Skeletal muscle tissue (tissue), 4 donors: Measurements from ENCODE around the gene SECTM1. TPM values are rescaled to one million over a fixed set of nuclear protein-coding genes. Genes with fewer than 3 reads are reported as not detected.
"Not testable (repeated sequence)": the region's sequence is repeated elsewhere in the genome, so short reads cannot be mapped to it uniquely, and the experiment has no call there.

Experiments
- H3K27ac ChIP-seq: one replicate; pipeline ENCODE4 v1.7.0; 2013; ENCODE audit warnings: mild to moderate bottlenecking, low read depth, low read length, inconsistent platforms
- H3K27me3 ChIP-seq, 3 donors: one replicate each; pipeline ENCODE4 v1.7.0; 2013; ENCODE audit warnings: low read length in 3 of 3; ENCODE audit not compliant: control insufficient read depth in 3 of 3, insufficient read depth in 3 of 3
- H3K36me3 ChIP-seq, 3 donors: one replicate each; pipeline ENCODE4 v1.7.0; 2013; ENCODE audit warnings: low read length in 3 of 3; ENCODE audit not compliant: control insufficient read depth in 3 of 3, insufficient read depth in 3 of 3
- H3K4me1 ChIP-seq, 3 donors: one replicate each; pipeline ENCODE4 v1.7.0; 2013; ENCODE audit warnings: low read length in 3 of 3, mild to moderate bottlenecking in 3 of 3; ENCODE audit not compliant: control insufficient read depth in 3 of 3, insufficient read depth in 3 of 3
- H3K4me3 ChIP-seq, 3 donors: one replicate each; pipeline ENCODE4 v1.7.0; 2013; ENCODE audit warnings: low read length in 3 of 3
- H3K9ac ChIP-seq, 3 donors: one replicate each; pipeline ENCODE4 v1.7.0; 2013; ENCODE audit warnings: low read length in 3 of 3, mild to moderate bottlenecking in 3 of 3, moderate library complexity in 2 of 3, low read depth in 1 of 3
- H3K9me3 ChIP-seq, 3 donors: one replicate each; pipeline ENCODE4 v1.7.0; 2013; ENCODE audit warnings: low read length in 3 of 3; ENCODE audit not compliant: control insufficient read depth in 3 of 3
- total RNA-seq: library from RNA; depleted of rRNA; stranded (reverse); fragments of >200 nt; gene quantifications from one replicate; pipeline ENCODE4 v1.2.3, GENCODE V29; 2014
- donor health status: Osteomylitis.

The SECTM1 gene
- total RNA-seq, 1 donor from 2014 or later, result 13.0 TPM

DNA sequence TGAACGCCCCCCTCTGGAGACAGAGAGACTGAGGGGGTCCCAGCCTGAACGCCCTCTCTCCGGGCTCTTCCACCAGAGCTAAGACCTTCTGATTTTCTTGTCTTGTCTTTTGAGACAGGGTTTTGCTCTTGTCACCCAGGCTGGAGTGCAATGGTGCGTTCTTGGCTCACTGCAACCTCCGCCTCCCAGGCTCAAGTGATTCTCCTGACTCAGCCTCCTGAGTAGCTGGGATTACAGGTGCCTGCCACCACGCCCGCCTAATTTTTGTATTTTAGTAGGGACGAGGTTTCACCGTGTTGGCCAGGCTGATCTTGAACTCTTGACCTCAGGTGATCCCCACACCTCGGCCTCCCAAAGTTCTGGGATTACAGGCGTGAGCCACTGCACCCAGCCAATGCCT is 14.4 kb upstream of the SECTM1 start:
- not testable (repeated sequence) for H3K9ac ChIP-seq, H3K27ac ChIP-seq, H3K36me3 ChIP-seq, H3K9me3 ChIP-seq, H3K4me1 ChIP-seq, H3K4me3 ChIP-seq, H3K27me3 ChIP-seq

DNA sequence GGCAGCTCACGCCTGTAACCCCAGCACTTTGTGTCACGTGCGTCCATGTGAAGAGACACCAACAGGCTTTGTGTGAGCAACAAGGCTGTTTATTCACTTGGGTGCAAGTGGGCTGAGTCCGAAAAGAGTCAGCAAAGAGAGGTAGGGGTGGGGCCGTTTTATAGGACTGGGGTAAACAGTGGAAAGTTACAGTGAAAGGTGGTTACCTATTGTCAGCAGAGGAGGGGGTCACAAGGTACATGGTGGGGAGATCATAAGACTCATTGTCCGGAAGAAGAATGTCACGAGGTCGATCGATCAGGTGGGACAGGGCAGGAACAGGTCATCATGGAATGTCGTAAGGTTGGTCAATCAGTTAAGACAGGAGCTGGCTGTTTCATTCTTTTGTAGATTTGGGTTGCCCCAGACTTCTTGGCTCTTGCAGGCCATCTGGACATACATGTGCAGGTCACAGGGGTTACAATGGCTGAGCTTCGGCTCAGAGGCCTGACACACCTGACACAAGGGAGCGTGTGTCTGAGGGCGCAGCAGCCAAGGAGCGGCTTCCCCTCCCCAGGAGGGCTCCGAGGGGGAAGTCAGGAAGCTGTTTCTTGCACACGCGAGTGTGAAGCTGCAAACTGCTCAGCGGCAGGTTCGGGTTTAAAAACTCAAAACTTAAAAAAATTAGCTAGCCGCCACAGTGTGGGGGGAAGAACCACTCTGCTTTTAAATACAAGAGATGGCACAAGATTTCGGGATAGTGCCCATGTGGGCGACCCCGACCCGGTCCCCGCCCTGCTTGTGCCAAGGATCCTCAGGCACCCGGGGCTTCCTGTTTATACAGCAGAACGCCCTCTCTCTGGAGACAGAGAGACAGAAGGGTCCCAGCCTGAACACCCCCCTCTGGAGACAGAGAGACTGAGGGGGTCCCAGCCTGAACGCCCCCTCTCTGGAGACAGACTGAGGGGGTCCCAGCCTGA is 13.1 kb upstream of the SECTM1 start:
- Histone ChIP-seq H3K27me3 (peaks cover 0 to 3% (median 0%) of the 10 kb centered on the region in 3 donors), H3K27ac (no peak overlapping the region)

DNA sequence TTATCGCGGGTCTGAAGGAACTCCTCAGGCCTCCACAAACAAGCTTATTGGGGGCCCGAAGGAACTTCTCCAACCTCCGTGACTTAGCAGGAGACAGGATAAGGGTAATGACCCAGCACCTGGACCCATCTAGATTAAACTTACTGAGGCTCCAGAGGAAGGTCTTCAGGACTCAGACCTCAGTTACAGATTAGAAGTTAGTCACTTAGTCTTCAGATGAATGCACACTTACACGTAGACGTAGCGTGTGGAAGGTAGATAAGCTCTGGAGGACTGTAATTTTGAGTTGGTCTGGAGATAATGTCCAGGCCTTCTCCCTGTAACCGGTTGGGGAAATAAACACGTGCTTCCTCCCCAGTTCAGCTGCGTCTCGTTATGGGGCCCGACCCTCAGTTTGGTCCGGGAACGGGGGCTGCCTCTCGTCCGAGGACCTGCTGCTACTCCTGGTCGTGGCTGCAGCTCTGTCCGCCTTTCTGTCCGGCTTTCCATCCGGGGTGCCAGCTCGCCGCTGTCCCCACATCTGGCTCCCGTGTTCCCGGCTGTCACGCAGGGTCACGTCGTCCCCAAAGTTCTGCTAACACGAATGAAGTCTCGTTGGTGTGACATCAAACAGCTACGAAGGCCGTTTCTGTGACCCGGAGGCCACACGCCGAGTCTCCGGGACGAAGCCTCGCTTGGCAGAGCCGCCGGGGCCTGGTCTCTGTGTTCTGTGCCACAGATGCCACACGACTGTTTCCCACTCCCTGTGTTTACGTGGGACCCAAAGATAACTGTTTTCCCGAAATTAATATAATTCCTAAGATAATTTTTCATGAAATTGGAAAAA is 11.8 kb upstream of the SECTM1 start:
- peaks cover 0 to under 1% (median 0%) of the 10 kb centered on the region in 3 donors for H3K27me3 ChIP-seq
- H3K9ac ChIP-seq, result no peak overlapping the region
- H3K4me1 ChIP-seq, result no peaks in the 10 kb centered on the region
- no peaks in the 10 kb centered on the region for H3K36me3 ChIP-seq
- no peak overlapping the region for H3K4me3 ChIP-seq
- no peaks in the 10 kb centered on the region for H3K9me3 ChIP-seq
- H3K27ac ChIP-seq, result no peak overlapping the region

More for the DNA sequence above, 13.1 kb upstream of the SECTM1 start:
- Histone ChIP-seq H3K9me3 (no peaks in the 10 kb centered on the region), H3K4me1 (peaks cover 0 to 1% (median 0%) of the 10 kb centered on the region in 3 donors), H3K9ac (no peak overlapping the region), H3K36me3 (no peaks in the 10 kb centered on the region), H3K4me3 (no peak overlapping the region)

DNA sequence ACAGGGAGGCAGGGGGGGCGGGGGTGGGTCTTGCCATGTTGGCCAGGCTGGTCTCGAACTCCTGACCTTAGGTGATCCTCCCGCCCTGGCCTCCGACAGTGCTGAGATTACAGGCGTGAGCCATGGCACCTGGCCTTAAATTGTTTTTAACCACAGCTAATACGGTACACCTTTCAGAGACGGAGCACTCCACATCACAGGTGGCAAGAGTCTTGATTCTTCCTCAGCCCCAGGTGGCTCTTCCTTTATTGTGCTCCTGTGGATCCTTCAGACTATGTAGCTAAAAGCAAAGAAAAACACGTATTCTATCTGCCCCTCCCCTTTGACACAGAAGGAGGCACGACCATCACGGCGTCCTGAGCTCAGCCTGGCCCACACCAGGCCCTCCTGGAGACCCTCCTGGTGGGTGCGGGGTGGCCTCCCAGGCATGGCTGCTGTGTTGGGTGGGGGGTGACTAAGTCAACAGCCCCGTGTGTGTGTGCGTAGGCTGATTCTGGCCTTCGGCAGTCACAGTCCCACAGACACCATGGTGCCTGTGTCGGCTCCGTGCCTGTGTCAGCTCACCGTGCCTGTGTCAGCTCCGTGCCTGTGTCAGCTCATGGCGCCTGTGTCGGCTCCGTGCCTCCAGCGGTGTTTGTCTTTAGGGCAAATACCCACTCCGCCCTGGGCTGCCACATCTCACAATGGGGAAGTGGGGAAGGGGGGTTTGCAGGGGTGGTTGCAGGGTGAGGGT is 10.8 kb upstream of the SECTM1 start:
- H3K27me3 ChIP-seq, result peaks cover 0 to 3% (median 0%) of the 10 kb centered on the region in 3 donors
- peaks cover 3% of the 10 kb centered on the region in 3 donors for H3K4me1 ChIP-seq
- no peaks in the 10 kb centered on the region for H3K9me3 ChIP-seq
- no peak overlapping the region for H3K9ac ChIP-seq
- H3K27ac ChIP-seq, result no peak overlapping the region
- H3K4me3 ChIP-seq, result no peak overlapping the region
- H3K36me3 ChIP-seq, result no peaks in the 10 kb centered on the region

DNA sequence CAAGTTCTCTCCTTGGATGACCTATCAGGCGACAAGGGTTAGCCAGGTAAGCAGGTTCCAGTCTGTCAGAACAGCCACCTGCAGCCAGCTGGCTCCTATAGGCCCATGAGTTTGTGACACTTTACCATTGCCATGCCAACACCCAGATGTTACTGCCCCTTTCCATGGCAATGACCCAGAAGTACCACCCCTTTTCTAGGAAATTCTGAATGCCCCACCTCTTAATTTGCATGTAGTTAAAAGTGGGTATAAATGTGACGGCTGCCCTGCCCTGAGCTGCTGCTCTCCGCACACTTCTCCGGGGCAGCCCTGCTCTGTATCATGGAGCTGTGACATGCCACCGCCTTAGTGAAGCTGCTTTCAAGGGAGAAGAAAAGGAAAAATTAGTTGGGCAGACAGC is 10.0 kb upstream of the SECTM1 start:
- Histone ChIP-seq H3K9me3 (no peaks in the 10 kb centered on the region), H3K36me3 (no peaks in the 10 kb centered on the region), H3K9ac (no peak overlapping the region), H3K27me3 (peaks cover 0 to 3% (median 0%) of the 10 kb centered on the region in 3 donors), H3K4me3 (no peak overlapping the region), H3K4me1 (peaks cover 9 to 11% (median 11%) of the 10 kb centered on the region in 3 donors), H3K27ac (no peak overlapping the region)

DNA sequence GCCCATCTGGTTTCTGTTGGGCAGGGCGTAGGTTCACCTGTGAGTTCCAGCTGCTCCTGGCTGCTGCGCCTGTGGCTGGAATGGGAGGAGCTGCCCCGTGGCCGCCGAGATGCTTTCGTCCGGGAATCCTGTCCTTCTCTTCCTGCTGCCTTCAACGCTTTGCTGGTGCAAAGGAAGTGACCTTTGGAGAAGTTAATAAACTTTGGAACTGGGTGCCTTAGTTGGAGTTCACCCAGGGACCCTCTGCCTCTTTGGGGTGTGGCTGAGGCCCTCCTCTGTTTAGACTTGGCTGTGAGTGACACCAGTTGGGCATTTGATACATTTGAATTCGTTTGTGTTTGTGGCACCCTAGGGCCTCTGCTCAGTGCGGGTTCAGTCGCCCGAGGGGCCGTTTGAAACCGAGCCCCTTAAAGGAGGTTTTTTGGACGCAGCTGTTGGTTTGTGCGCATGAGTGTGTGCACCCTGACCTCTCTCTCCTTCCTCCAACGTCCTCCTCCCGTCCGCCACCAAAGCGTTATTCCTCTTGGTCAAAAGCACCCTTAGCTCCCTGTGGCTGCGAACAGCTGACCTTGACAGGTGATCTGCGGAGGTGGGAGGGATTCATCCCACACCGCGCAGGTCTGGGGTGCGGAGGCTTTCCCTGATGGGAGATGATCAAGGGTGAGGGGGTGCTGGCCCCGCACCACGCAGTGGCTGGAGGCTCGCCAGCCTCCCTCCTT is 9.0 kb upstream of the SECTM1 start:
- Histone ChIP-seq H3K27me3 (peaks cover 0 to 3% (median 0%) of the 10 kb centered on the region in 3 donors), H3K9me3 (no peaks in the 10 kb centered on the region), H3K9ac (no peak overlapping the region), H3K4me3 (no peak overlapping the region), H3K36me3 (no peaks in the 10 kb centered on the region), H3K27ac (no peak overlapping the region), H3K4me1 (peaks cover 9 to 13% (median 11%) of the 10 kb centered on the region in 3 donors)

DNA sequence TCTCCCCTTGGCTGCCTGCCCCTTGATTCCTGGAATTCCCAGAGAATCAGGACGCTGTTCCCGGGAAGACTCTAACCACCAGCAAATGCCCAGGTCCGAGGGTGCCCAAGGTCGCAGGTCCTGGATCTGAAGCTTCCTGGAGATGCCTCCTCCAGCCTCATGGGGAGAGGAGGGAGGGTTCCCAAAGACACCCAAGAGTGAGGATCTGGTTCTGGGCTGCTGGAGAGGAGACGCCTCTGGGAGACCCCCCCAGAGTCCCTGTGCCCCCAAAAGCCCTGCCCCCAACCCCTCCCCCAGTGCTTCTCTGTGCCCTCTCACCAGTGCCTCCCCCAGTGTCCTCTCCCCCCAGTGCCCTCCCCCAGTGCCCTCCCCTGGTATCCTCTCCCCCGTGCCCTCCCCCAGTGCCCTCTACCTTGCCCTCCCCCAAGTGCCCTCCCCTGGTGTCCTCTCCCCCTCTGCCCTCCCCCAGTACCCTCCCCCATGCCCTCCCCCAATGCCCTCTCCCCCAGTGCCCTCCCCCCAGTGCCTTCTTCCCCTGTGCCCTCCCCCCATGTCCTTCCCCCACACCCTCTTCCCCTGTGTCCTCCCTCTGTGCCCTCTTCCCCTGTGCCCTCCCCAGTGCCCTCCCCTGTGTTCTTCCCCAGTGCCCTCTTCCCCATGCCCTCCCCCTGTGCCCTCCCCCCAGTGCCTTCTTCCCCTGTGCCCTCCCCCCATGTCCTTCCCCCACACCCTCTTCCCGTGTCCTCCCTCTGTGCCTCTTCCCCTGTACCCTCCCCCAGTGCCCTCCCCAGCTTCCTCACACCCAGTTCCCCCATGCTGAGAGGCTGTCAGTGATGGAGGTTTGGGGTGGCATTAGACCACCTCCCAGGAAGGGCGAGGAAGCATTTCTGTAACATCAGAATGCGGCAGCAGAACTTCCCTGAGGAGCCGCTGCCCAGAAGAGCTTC is 6.3 kb upstream of the SECTM1 start:
- no peaks in the 10 kb centered on the region for H3K9me3 ChIP-seq
- peaks cover 14 to 18% (median 15%) of the 10 kb centered on the region in 3 donors for H3K4me1 ChIP-seq

DNA sequence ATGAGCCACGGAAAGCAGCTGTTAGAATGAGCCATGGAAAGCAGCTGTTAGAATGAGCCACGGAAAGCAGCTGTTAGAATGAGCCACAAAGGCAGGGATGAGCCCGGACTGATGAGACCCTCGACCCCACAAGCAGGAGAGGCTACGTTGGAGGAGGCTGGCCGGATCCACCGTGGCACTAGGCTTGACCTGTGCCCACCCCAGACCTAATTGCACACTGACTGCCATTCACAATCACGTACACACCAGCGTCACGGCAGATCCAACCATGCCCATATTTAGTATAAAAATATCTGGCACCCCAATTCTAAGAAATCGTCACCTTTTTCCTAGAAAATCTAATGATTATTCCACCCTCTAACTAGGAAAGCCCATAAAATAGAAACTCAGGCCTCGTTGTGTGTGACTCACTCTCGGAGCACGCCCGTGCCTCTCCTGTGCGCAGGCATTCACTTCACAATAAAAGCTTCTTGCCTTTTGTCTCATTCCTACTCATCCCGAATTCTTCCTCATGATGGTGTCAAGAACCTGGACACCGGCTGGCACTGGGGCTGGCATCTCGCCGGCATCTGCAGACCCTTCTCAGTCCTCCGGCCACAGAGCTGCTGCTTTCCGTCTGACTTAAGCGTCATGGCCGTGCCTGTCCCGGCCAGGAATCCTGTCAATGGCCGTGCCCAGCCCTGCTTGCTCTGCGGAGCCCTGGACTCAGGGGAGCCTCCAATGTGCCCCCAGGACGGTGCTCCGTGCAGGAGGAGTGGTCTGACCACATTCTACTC is 5.5 kb upstream of the SECTM1 start:
- Histone ChIP-seq H3K27me3 (peaks cover 0 to 13% (median 6%) of the 10 kb centered on the region in 3 donors), H3K4me3 (peak overlapping the region; percentile 50 to 66 (median 63)), H3K36me3 (no peaks in the 10 kb centered on the region), H3K27ac (no peak overlapping the region), H3K4me1 (peaks cover 20 to 26% (median 24%) of the 10 kb centered on the region in 3 donors), H3K9ac (peak overlapping the region in 2 of 3 donors; percentile 57 to 66), H3K9me3 (no peaks in the 10 kb centered on the region)

More for the DNA sequence above, 6.3 kb upstream of the SECTM1 start:
- H3K9ac ChIP-seq, result peak overlapping the region in 2 of 3 donors; percentile 57 to 66
- H3K27ac ChIP-seq, result no peak overlapping the region
- H3K27me3 ChIP-seq, result peaks cover 0 to 5% (median 2%) of the 10 kb centered on the region in 3 donors
- no peaks in the 10 kb centered on the region for H3K36me3 ChIP-seq
- peak overlapping the region; percentile 50 to 66 (median 63) for H3K4me3 ChIP-seq
